ENCODE results near the gene BLMH. TPM values are rescaled to one million over a fixed set of nuclear protein-coding genes. Genes with fewer than 3 reads are reported as not detected.

The BLMH gene
- total and polyA plus RNA-seq, 2 experiments from 2014 or later, result 36.4 to 58.7 TPM

DNA sequence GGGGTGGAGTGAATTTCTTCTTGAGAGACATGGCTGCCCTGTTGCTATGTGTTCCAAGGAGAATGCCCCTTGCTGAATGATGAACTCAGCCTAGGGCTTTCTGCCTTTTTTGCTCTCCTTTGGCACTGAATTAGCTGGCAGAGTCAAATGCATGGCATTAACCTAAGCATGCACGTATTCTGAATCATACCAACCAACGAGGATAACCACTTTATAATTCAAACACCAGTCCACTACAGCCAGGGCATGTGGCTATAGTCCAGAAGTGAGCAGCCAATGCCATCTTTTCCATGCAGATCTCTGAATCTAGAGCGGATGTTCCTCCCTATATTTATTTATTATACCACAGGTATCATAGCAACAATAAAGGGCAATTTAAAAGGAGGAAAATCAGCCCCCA is 26.4 kb upstream of the BLMH start:
- Histone ChIP-seq H2AFZ (no peak overlapping the region), H3K36me3 (ENCODE audit: insufficient read depth) (no peaks in the 10 kb centered on the region), H3K4me3 (no peak overlapping the region), H3K27ac (ENCODE audit: low read depth) (no peak overlapping the region), H3F3A (replicated peaks; ENCODE audit: low read depth) (no peaks in the 10 kb centered on the region), H3K4me1 (ENCODE audit: insufficient read depth) (no peaks in the 10 kb centered on the region), H3K27me3 (ENCODE audit: insufficient read depth) (no peaks in the 10 kb centered on the region), H3K9me2 (ENCODE audit: insufficient read depth) (no peaks in the 10 kb centered on the region), H4K20me1 (replicated peaks; ENCODE audit: insufficient read depth) (no peaks in the 10 kb centered on the region), H3K4me2 (no peak overlapping the region), H3K79me2 (replicated peaks; ENCODE audit: insufficient read depth) (no peaks in the 10 kb centered on the region)
- DNase-seq (ENCODE audit: low spot score) (no peak), ATAC-seq (no peak)
- Mint-ChIP-seq H3K27ac (no peak overlapping the region), H3K4me3 (no peak overlapping the region), H3K27me3 (ENCODE audit: insufficient read depth, low read depth, poor library complexity) (peaks cover 1% of the 10 kb centered on the region), H3K36me3 (ENCODE audit: low read depth) (no peaks in the 10 kb centered on the region), H3K9me3 (no peaks in the 10 kb centered on the region), H3K4me1 (no peaks in the 10 kb centered on the region)
- no peak for TF ChIP-seq CREB1 (CRISPR knock-in tag; IDR thresholded peaks at IDR 0.05; ENCODE audit: low read depth)
- no peak for TF ChIP-seq POLR2AphosphoS5 (IDR thresholded peaks at IDR 0.05; ENCODE audit: low read depth)
- TF ChIP-seq, protein P1, sequence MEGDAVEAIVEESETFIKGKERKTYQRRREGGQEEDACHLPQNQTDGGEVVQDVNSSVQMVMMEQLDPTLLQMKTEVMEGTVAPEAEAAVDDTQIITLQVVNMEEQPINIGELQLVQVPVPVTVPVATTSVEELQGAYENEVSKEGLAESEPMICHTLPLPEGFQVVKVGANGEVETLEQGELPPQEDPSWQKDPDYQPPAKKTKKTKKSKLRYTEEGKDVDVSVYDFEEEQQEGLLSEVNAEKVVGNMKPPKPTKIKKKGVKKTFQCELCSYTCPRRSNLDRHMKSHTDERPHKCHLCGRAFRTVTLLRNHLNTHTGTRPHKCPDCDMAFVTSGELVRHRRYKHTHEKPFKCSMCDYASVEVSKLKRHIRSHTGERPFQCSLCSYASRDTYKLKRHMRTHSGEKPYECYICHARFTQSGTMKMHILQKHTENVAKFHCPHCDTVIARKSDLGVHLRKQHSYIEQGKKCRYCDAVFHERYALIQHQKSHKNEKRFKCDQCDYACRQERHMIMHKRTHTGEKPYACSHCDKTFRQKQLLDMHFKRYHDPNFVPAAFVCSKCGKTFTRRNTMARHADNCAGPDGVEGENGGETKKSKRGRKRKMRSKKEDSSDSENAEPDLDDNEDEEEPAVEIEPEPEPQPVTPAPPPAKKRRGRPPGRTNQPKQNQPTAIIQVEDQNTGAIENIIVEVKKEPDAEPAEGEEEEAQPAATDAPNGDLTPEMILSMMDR (conservative IDR thresholded peaks at IDR 0.05; ENCODE audit: low read depth in 2 of 2), result no peak
- TF ChIP-seq EZH2 (IDR thresholded peaks at IDR 0.05; ENCODE audit: low read depth, unreplicated experiment), result no peak
- no peak for TF ChIP-seq JUNB (IDR thresholded peaks at IDR 0.05; ENCODE audit: unreplicated experiment)
- no peak for TF ChIP-seq EZH2phosphoT487 (IDR thresholded peaks at IDR 0.05; ENCODE audit: unreplicated experiment)
- no peak for TF ChIP-seq NANOG (IDR thresholded peaks at IDR 0.05; ENCODE audit: borderline replicate concordance)
- no peak for TF ChIP-seq STAT1 (IDR thresholded peaks at IDR 0.05; ENCODE audit: unreplicated experiment)

DNA sequence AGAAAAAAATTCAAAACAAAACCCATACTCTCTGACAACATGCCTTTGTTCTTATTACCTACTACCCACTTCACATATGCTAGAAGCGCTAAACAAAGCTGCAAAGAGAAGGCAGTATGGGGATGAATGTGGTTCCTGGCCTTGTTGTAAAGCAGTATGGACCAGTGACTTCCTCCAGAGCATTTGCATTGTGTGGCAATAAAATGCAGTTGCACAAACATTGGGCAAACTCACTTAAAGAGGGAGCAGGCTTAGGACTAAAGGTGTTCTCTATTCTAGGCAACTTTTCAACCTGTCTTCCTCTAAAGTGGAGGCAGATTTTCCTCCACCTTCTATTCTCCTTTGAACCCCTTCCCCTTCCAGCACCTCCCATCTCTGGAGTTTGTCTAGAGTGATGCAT is 25.0 kb upstream of the BLMH start:
- H2AFZ ChIP-seq, result no peak overlapping the region; the same call in 1 of the 2 replicates
- no peaks in the 10 kb centered on the region for H3K9me3 Mint-ChIP-seq
- H3K36me3 Mint-ChIP-seq (ENCODE audit: low read depth), result no peaks in the 10 kb centered on the region
- no peak overlapping the region for H3K4me3 Mint-ChIP-seq
- H3F3A ChIP-seq (replicated peaks; ENCODE audit: low read depth), result no peaks in the 10 kb centered on the region
- H3K27ac Mint-ChIP-seq, result no peak overlapping the region
- peaks cover 3% of the 10 kb centered on the region; the same call in 1 of the 3 replicates for H3K4me1 Mint-ChIP-seq
- H3K4me1 ChIP-seq (ENCODE audit: insufficient read depth), result no peaks in the 10 kb centered on the region
- no peak overlapping the region for H3K27ac ChIP-seq (ENCODE audit: low read depth)
- H3K27me3 ChIP-seq (ENCODE audit: insufficient read depth), result no peaks in the 10 kb centered on the region
- no peak overlapping the region for H3K4me3 ChIP-seq
- H3K9me2 ChIP-seq (ENCODE audit: insufficient read depth), result no peaks in the 10 kb centered on the region
- H3K27me3 Mint-ChIP-seq (ENCODE audit: insufficient read depth, low read depth, poor library complexity), result peaks cover 1% of the 10 kb centered on the region
- no peak overlapping the region for H3K4me2 ChIP-seq
- no peaks in the 10 kb centered on the region for H4K20me1 ChIP-seq (replicated peaks; ENCODE audit: insufficient read depth)
- no peak for DNase-seq (ENCODE audit: low spot score)
- H3K36me3 ChIP-seq (ENCODE audit: insufficient read depth), result no peaks in the 10 kb centered on the region
- ATAC-seq, result no peak
- no peaks in the 10 kb centered on the region for H3K79me2 ChIP-seq (replicated peaks; ENCODE audit: insufficient read depth)
- TF ChIP-seq, protein P1 (conservative IDR thresholded peaks at IDR 0.05; ENCODE audit: low read depth in 2 of 2), result no peak
- TF ChIP-seq ZNF114 (CRISPR knock-in tag; IDR thresholded peaks at IDR 0.05), result no peak
- TF ChIP-seq JUNB (IDR thresholded peaks at IDR 0.05; ENCODE audit: unreplicated experiment), result no peak
- TF ChIP-seq, protein P2, sequence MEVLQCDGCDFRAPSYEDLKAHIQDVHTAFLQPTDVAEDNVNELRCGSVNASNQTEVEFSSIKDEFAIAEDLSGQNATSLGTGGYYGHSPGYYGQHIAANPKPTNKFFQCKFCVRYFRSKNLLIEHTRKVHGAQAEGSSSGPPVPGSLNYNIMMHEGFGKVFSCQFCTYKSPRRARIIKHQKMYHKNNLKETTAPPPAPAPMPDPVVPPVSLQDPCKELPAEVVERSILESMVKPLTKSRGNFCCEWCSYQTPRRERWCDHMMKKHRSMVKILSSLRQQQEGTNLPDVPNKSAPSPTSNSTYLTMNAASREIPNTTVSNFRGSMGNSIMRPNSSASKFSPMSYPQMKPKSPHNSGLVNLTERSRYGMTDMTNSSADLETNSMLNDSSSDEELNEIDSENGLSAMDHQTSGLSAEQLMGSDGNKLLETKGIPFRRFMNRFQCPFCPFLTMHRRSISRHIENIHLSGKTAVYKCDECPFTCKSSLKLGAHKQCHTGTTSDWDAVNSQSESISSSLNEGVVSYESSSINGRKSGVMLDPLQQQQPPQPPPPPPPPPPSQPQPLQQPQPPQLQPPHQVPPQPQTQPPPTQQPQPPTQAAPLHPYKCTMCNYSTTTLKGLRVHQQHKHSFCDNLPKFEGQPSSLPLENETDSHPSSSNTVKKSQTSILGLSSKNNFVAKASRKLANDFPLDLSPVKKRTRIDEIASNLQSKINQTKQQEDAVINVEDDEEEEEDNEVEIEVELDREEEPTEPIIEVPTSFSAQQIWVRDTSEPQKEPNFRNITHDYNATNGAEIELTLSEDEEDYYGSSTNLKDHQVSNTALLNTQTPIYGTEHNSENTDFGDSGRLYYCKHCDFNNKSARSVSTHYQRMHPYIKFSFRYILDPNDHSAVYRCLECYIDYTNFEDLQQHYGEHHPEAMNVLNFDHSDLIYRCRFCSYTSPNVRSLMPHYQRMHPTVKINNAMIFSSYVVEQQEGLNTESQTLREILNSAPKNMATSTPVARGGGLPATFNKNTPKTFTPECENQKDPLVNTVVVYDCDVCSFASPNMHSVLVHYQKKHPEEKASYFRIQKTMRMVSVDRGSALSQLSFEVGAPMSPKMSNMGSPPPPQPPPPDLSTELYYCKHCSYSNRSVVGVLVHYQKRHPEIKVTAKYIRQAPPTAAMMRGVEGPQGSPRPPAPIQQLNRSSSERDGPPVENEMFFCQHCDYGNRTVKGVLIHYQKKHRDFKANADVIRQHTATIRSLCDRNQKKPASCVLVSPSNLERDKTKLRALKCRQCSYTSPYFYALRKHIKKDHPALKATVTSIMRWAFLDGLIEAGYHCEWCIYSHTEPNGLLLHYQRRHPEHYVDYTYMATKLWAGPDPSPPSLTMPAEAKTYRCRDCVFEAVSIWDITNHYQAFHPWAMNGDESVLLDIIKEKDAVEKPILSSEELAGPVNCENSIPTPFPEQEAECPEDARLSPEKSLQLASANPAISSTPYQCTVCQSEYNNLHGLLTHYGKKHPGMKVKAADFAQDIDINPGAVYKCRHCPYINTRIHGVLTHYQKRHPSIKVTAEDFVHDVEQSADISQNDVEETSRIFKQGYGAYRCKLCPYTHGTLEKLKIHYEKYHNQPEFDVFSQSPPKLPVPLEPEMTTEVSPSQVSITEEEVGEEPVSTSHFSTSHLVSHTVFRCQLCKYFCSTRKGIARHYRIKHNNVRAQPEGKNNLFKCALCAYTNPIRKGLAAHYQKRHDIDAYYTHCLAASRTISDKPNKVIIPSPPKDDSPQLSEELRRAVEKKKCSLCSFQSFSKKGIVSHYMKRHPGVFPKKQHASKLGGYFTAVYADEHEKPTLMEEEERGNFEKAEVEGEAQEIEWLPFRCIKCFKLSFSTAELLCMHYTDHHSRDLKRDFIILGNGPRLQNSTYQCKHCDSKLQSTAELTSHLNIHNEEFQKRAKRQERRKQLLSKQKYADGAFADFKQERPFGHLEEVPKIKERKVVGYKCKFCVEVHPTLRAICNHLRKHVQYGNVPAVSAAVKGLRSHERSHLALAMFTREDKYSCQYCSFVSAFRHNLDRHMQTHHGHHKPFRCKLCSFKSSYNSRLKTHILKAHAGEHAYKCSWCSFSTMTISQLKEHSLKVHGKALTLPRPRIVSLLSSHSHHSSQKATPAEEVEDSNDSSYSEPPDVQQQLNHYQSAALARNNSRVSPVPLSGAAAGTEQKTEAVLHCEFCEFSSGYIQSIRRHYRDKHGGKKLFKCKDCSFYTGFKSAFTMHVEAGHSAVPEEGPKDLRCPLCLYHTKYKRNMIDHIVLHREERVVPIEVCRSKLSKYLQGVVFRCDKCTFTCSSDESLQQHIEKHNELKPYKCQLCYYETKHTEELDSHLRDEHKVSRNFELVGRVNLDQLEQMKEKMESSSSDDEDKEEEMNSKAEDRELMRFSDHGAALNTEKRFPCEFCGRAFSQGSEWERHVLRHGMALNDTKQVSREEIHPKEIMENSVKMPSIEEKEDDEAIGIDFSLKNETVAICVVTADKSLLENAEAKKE (CRISPR knock-in tag; IDR thresholded peaks at IDR 0.05), result no peak
- no peak for TF ChIP-seq CREB1 (CRISPR knock-in tag; IDR thresholded peaks at IDR 0.05; ENCODE audit: low read depth)
- no peak for TF ChIP-seq NANOG (IDR thresholded peaks at IDR 0.05; ENCODE audit: borderline replicate concordance)
- TF ChIP-seq STAT1 (IDR thresholded peaks at IDR 0.05; ENCODE audit: unreplicated experiment), result no peak
- TF ChIP-seq, protein P3, sequence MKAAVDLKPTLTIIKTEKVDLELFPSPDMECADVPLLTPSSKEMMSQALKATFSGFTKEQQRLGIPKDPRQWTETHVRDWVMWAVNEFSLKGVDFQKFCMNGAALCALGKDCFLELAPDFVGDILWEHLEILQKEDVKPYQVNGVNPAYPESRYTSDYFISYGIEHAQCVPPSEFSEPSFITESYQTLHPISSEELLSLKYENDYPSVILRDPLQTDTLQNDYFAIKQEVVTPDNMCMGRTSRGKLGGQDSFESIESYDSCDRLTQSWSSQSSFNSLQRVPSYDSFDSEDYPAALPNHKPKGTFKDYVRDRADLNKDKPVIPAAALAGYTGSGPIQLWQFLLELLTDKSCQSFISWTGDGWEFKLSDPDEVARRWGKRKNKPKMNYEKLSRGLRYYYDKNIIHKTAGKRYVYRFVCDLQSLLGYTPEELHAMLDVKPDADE (IDR thresholded peaks at IDR 0.05), result no peak
